IPS-18a (cell line): ENCODE results near the gene TMTC4.

Experiments
- H3K27ac ChIP-seq: one replicate; pipeline ENCODE4 v1.5.1; 2013; ENCODE audit warnings: low read length
- H3K27me3 ChIP-seq: one replicate; pipeline ENCODE4 v1.6.1; 2013; ENCODE audit warnings: mild to moderate bottlenecking, low read length; ENCODE audit not compliant: control insufficient read depth, insufficient read depth
- H3K36me3 ChIP-seq: one replicate; pipeline ENCODE4 v1.6.1; 2013; ENCODE audit warnings: low read depth, low read length; ENCODE audit not compliant: control insufficient read depth
- H3K4me1 ChIP-seq: one replicate; pipeline ENCODE4 v1.6.1; 2013; ENCODE audit warnings: low read depth, low read length; ENCODE audit not compliant: control insufficient read depth
- H3K4me3 ChIP-seq: one replicate; pipeline ENCODE4 v1.5.1; 2013; ENCODE audit warnings: low read length
- H3K9ac ChIP-seq: one replicate; pipeline ENCODE4 v1.6.1; 2013; ENCODE audit warnings: mild to moderate bottlenecking, low read length, moderate library complexity
- H3K9me3 ChIP-seq: one replicate; pipeline ENCODE4 v1.6.1; 2013; ENCODE audit warnings: low read depth, low read length; ENCODE audit not compliant: control insufficient read depth

Gene TMTC4

GRCh38 chr13:100645382-100645781 lies 29.2 kb downstream of the TMTC4 start:
- Histone ChIP-seq H3K4me1 (no peaks in the 10 kb centered on the region), H3K36me3 (peaks cover 21% of the 10 kb centered on the region), H3K9ac (no peak overlapping the region), H3K27ac (no peak overlapping the region), H3K9me3 (no peaks in the 10 kb centered on the region), H3K27me3 (no peaks in the 10 kb centered on the region), H3K4me3 (no peak overlapping the region)

GRCh38 chr13:100644371-100644770 lies 30.2 kb downstream of the TMTC4 start:
- Histone ChIP-seq H3K9me3 (no peaks in the 10 kb centered on the region), H3K27me3 (no peaks in the 10 kb centered on the region), H3K27ac (no peak overlapping the region), H3K36me3 (peaks cover 21% of the 10 kb centered on the region), H3K4me1 (no peaks in the 10 kb centered on the region), H3K9ac (no peak overlapping the region), H3K4me3 (no peak overlapping the region)

GRCh38 chr13:100637796-100638195 lies 36.8 kb downstream of the TMTC4 start:
- Histone ChIP-seq H3K9ac (no peak overlapping the region), H3K27ac (no peak overlapping the region), H3K27me3 (no peaks in the 10 kb centered on the region), H3K4me3 (no peak overlapping the region), H3K4me1 (no peaks in the 10 kb centered on the region), H3K36me3 (peaks cover 58% of the 10 kb centered on the region), H3K9me3 (no peaks in the 10 kb centered on the region)

GRCh38 chr13:100637380-100637779 lies 37.2 kb downstream of the TMTC4 start:
- peaks cover 54% of the 10 kb centered on the region for H3K36me3 ChIP-seq
- H3K9me3 ChIP-seq, result no peaks in the 10 kb centered on the region
- no peak overlapping the region for H3K27ac ChIP-seq
- no peaks in the 10 kb centered on the region for H3K4me1 ChIP-seq
- H3K9ac ChIP-seq, result no peak overlapping the region
- H3K4me3 ChIP-seq, result no peak overlapping the region
- no peaks in the 10 kb centered on the region for H3K27me3 ChIP-seq

GRCh38 chr13:100636441-100636840 lies 38.2 kb downstream of the TMTC4 start:
- H3K4me3 ChIP-seq, result no peak overlapping the region
- no peak overlapping the region for H3K27ac ChIP-seq
- H3K27me3 ChIP-seq, result no peaks in the 10 kb centered on the region
- H3K36me3 ChIP-seq, result peaks cover 51% of the 10 kb centered on the region
- no peak overlapping the region for H3K9ac ChIP-seq
- no peaks in the 10 kb centered on the region for H3K9me3 ChIP-seq
- H3K4me1 ChIP-seq, result no peaks in the 10 kb centered on the region

GRCh38 chr13:100636004-100636403 lies 38.6 kb downstream of the TMTC4 start:
- no peak overlapping the region for H3K4me3 ChIP-seq
- peaks cover 48% of the 10 kb centered on the region for H3K36me3 ChIP-seq
- no peak overlapping the region for H3K27ac ChIP-seq
- H3K4me1 ChIP-seq, result peaks cover 1% of the 10 kb centered on the region
- no peak overlapping the region for H3K9ac ChIP-seq
- H3K27me3 ChIP-seq, result no peaks in the 10 kb centered on the region
- no peaks in the 10 kb centered on the region for H3K9me3 ChIP-seq

- no peaks in the 10 kb centered on the region for H3K27me3 ChIP-seq
- no peak overlapping the region for H3K9ac ChIP-seq
- H3K27ac ChIP-seq, result no peak overlapping the region
- peaks cover 10% of the 10 kb centered on the region for H3K4me1 ChIP-seq
- H3K9me3 ChIP-seq, result no peaks in the 10 kb centered on the region
- peaks cover 48% of the 10 kb centered on the region for H3K36me3 ChIP-seq
- no peak overlapping the region for H3K4me3 ChIP-seq
These were observed 39.9 kb downstream of the TMTC4 start for GRCh38 chr13:100634696-100635095.

- Histone ChIP-seq H3K9ac (no peak overlapping the region), H3K4me1 (peaks cover 10% of the 10 kb centered on the region), H3K4me3 (no peak overlapping the region), H3K27me3 (no peaks in the 10 kb centered on the region), H3K9me3 (no peaks in the 10 kb centered on the region), H3K36me3 (peaks cover 56% of the 10 kb centered on the region), H3K27ac (no peak overlapping the region)
These were observed 41.1 kb downstream of the TMTC4 start for GRCh38 chr13:100633461-100633860.

GRCh38 chr13:100630555-100630954 lies 44.0 kb downstream of the TMTC4 start:
- H3K4me3 ChIP-seq, result no peak overlapping the region
- no peaks in the 10 kb centered on the region for H3K27me3 ChIP-seq
- H3K4me1 ChIP-seq, result peaks cover 15% of the 10 kb centered on the region
- H3K27ac ChIP-seq, result no peak overlapping the region
- no peak overlapping the region for H3K9ac ChIP-seq
- H3K9me3 ChIP-seq, result no peaks in the 10 kb centered on the region
- peaks cover 47% of the 10 kb centered on the region for H3K36me3 ChIP-seq

GRCh38 chr13:100627120-100627519 lies 47.5 kb downstream of the TMTC4 start:
- Histone ChIP-seq H3K27ac (no peak overlapping the region), H3K36me3 (peaks cover 53% of the 10 kb centered on the region), H3K9me3 (no peaks in the 10 kb centered on the region), H3K9ac (no peak overlapping the region), H3K27me3 (no peaks in the 10 kb centered on the region), H3K4me3 (no peak overlapping the region), H3K4me1 (peaks cover 21% of the 10 kb centered on the region)

- Histone ChIP-seq H3K4me1 (peaks cover 14% of the 10 kb centered on the region), H3K4me3 (no peak overlapping the region), H3K9ac (no peak overlapping the region), H3K9me3 (no peaks in the 10 kb centered on the region), H3K27me3 (no peaks in the 10 kb centered on the region), H3K36me3 (peaks cover 52% of the 10 kb centered on the region), H3K27ac (no peak overlapping the region)
These were observed 49.1 kb downstream of the TMTC4 start for GRCh38 chr13:100625447-100625846.

GRCh38 chr13:100620792-100621191 lies 53.8 kb downstream of the TMTC4 start:
- H3K9me3 ChIP-seq, result peaks cover 14% of the 10 kb centered on the region
- no peak overlapping the region for H3K9ac ChIP-seq
- H3K27ac ChIP-seq, result no peak overlapping the region
- H3K4me3 ChIP-seq, result no peak overlapping the region
- H3K36me3 ChIP-seq, result peaks cover 25% of the 10 kb centered on the region
- H3K4me1 ChIP-seq, result peaks cover 7% of the 10 kb centered on the region
- H3K27me3 ChIP-seq, result no peaks in the 10 kb centered on the region
